Medulla oblongata (tissue), 1 donor: ENCODE results near the gene SPSB2.

Experiments used
- DNase-seq: peaks from one replicate; pipeline ENCODE4 v3.0.0-alpha.2; 2015; ENCODE audit errors: extremely low spot score

SPSB2 gene

GRCh38 chr12:6851153-6851920 is 21.8 kb downstream of the SPSB2 start, which contains the start of gene CDCA3:
Gene CDCA3 (minus strand): TSS chr12:6851286. CDS start chr12:6850952, 334 bp downstream.
- peak; percentile 99 for DNase-seq

GRCh38 chr12:6850796-6851152 is 22.3 kb downstream of the SPSB2 start:
- no peak for DNase-seq

- no peak for DNase-seq
Measured at GRCh38 chr12:6849976-6850560, 23.0 kb downstream of the SPSB2 start.

- no peak for DNase-seq
Measured at GRCh38 chr12:6849427-6849826, 23.7 kb downstream of the SPSB2 start.

GRCh38 chr12:6847676-6848075 is 25.4 kb downstream of the SPSB2 start:
- no peak for DNase-seq

GRCh38 chr12:6846316-6846869 is 26.7 kb downstream of the SPSB2 start:
- DNase-seq: no peak

GRCh38 chr12:6845395-6845794 is 27.7 kb downstream of the SPSB2 start:
- no peak for DNase-seq

- DNase-seq: no peak
Measured at GRCh38 chr12:6843118-6843902, 29.8 kb downstream of the SPSB2 start.

GRCh38 chr12:6842075-6842474 is 31.0 kb downstream of the SPSB2 start:
- DNase-seq: no peak

- DNase-seq: no peak
Measured at GRCh38 chr12:6840761-6841515, 32.2 kb downstream of the SPSB2 start, which contains the start of gene GNB3. Gene GNB3 (plus strand): TSS chr12:6840925. CDS start chr12:6841288, 363 bp downstream.

GRCh38 chr12:6840330-6840729 is 32.8 kb downstream of the SPSB2 start:
- no peak for DNase-seq

- no peak for DNase-seq
Measured at GRCh38 chr12:6839482-6840201, 33.5 kb downstream of the SPSB2 start.

- DNase-seq: no peak
Measured at GRCh38 chr12:6838854-6839253, 34.2 kb downstream of the SPSB2 start.

- no peak for DNase-seq
Measured at GRCh38 chr12:6837370-6838060, 35.6 kb downstream of the SPSB2 start.

GRCh38 chr12:6836851-6837250 is 36.3 kb downstream of the SPSB2 start:
- no peak for DNase-seq

GRCh38 chr12:6834873-6835272 is 38.2 kb downstream of the SPSB2 start:
- no peak for DNase-seq

GRCh38 chr12:6834254-6834653 is 38.8 kb downstream of the SPSB2 start:
- DNase-seq: no peak

- DNase-seq: no peak
Measured at GRCh38 chr12:6833189-6833890, 39.8 kb downstream of the SPSB2 start.

- no peak for DNase-seq
Measured at GRCh38 chr12:6832125-6832524, 41.0 kb downstream of the SPSB2 start.
